Fibroblast of lung (primary cell): ENCODE results near the gene LAMB1.

Experiments used
- CTCF ChIP-seq, 2 donors: IDR thresholded peaks in 1 of 2; conservative IDR thresholded peaks in 1 of 2; 1 replicate in 1 of 2; 2 replicates in 1 of 2; pipeline ENCODE4 v1.5.1; 2011 to 2012; ENCODE audit warnings: low read length in 2 of 2, control low read depth in 1 of 2, inconsistent platforms in 1 of 2, low read depth in 1 of 2, mild to moderate bottlenecking in 1 of 2
- EZH2 ChIP-seq: IDR thresholded peaks from 2 replicates; pipeline ENCODE4 v1.5.1; 2012; ENCODE audit warnings: low read length, control low read depth, mild to moderate bottlenecking; ENCODE audit errors: missing control alignments

GRCh38 chr7:107932805-107933204, 70.2 kb downstream of the LAMB1 start:
- TF ChIP-seq CTCF (conservative IDR thresholded peaks at IDR 0.05 in 1 of 2, IDR thresholded peaks at IDR 0.05 in 1 of 2; ENCODE audit: low read depth in 1 of 2, low read length in 2 of 2) (no peak), EZH2 (no peak)
